ENCODE results near the gene RABGAP1L. TPM values are rescaled to one million over a fixed set of nuclear protein-coding genes. Genes with fewer than 3 reads are reported as not detected.

The RABGAP1L gene
- total RNA-seq, 1 donor from 2014 or later, result 83.9 TPM

GRCh38 chr1:174366946-174367345, 207.6 kb downstream of the RABGAP1L start:
- DNase-seq (no peak), ATAC-seq (no peak)
- no peaks in the 10 kb centered on the region for H3K27me3 ChIP-seq (ENCODE audit: low read depth)
- no peaks in the 10 kb centered on the region for H3K4me1 ChIP-seq
- no peak overlapping the region for H3K27ac ChIP-seq
- peaks cover 3% of the 10 kb centered on the region for H3K9me3 ChIP-seq
- intact Hi-C loops (cut with DNase I), result no loop called here
- no peak overlapping the region for H3K4me3 ChIP-seq
- TF ChIP-seq CTCF (IDR thresholded peaks at IDR 0.05), result no peak
- no peaks in the 10 kb centered on the region for H3K36me3 ChIP-seq

- peak; percentile 27 for DNase-seq
Observed at GRCh38 chr1:174367892-174368291, 208.6 kb downstream of the RABGAP1L start.

GRCh38 chr1:174376030-174376429, 216.7 kb downstream of the RABGAP1L start:
- intact Hi-C loops (cut with DNase I), result no loop called here
- no peaks in the 10 kb centered on the region for H3K27me3 ChIP-seq (ENCODE audit: low read depth)

More at GRCh38 chr1:174367892-174368291, 208.6 kb downstream of the RABGAP1L start:
- no peak overlapping the region for H3K27ac ChIP-seq
- H3K9me3 ChIP-seq, result no peaks in the 10 kb centered on the region
- H3K4me1 ChIP-seq, result no peaks in the 10 kb centered on the region
- intact Hi-C loops (cut with DNase I), result no loop called here
- H3K36me3 ChIP-seq, result no peaks in the 10 kb centered on the region
- no peak overlapping the region for H3K4me3 ChIP-seq
- no peak for TF ChIP-seq CTCF (IDR thresholded peaks at IDR 0.05)
- ATAC-seq, result no peak
- H3K27me3 ChIP-seq (ENCODE audit: low read depth), result no peaks in the 10 kb centered on the region

DNA sequence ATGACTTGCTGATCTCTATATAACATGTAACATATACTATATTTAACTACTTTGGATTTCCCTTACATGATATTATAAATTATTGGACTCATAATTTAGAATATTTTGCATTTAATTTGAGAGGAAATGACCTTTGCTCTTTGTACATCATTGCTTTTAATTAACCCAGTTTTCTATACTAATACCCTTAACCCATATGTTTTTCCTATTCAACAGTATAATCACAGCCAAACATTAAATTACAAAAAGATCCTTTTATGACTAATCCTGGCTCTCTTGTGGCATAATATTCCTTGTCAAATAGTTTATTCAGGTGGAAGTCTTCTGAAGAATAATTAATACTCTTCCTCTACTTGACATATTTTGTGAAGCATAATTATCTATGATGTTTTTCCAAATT, 232.4 kb downstream of the RABGAP1L start:
- H3K4me3 ChIP-seq, result no peak overlapping the region
- no peaks in the 10 kb centered on the region for H3K4me1 ChIP-seq
- ATAC-seq (no peak), DNase-seq (no peak)
- H3K9me3 ChIP-seq, result peaks cover 6% of the 10 kb centered on the region
- no peak overlapping the region for H3K27ac ChIP-seq
- intact Hi-C loops (cut with DNase I), result no loop called here
- no peaks in the 10 kb centered on the region for H3K36me3 ChIP-seq
- no peak for TF ChIP-seq CTCF (IDR thresholded peaks at IDR 0.05)
- H3K27me3 ChIP-seq (ENCODE audit: low read depth), result no peaks in the 10 kb centered on the region

More at GRCh38 chr1:174376030-174376429, 216.7 kb downstream of the RABGAP1L start:
- Histone ChIP-seq H3K4me1 (no peaks in the 10 kb centered on the region), H3K27ac (no peak overlapping the region), H3K4me3 (no peak overlapping the region), H3K9me3 (no peaks in the 10 kb centered on the region), H3K36me3 (no peaks in the 10 kb centered on the region)
- DNase-seq, result no peak
- ATAC-seq, result no peak
- TF ChIP-seq CTCF (IDR thresholded peaks at IDR 0.05), result no peak

DNA sequence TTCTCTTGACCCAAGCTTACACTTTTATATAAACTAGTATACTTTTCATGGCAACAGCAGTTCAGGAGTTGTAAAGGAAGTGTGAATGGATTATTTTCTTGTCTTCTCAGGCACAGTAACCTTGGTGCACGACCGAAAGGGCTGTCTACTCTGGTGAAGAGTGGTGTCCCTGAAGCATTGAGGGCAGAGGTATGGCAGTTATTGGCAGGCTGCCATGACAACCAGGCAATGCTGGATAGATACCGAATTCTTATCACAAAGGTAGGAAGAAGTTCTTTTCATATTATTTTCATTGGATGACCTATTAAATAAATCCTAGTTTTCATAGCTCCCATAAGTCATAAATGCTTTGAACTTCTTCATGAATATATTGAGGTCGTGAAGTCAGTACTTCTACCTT, 234.6 kb downstream of the RABGAP1L start:
- ATAC-seq, result no peak

More for the DNA sequence above, 234.6 kb downstream of the RABGAP1L start:
- intact Hi-C loops (cut with DNase I), result no loop called here
- no peaks in the 10 kb centered on the region for H3K4me1 ChIP-seq
- no peak overlapping the region for H3K4me3 ChIP-seq
- H3K9me3 ChIP-seq, result peaks cover 6% of the 10 kb centered on the region
- H3K36me3 ChIP-seq, result no peaks in the 10 kb centered on the region
- DNase-seq, result no peak
- no peaks in the 10 kb centered on the region for H3K27me3 ChIP-seq (ENCODE audit: low read depth)
- no peak overlapping the region for H3K27ac ChIP-seq
- TF ChIP-seq CTCF (IDR thresholded peaks at IDR 0.05), result no peak
